Activated CD8-positive, alpha-beta T cell treated with anti-CD3 and anti-CD28 coated beads for 36 hours (primary cell): ENCODE data around the gene SEC22C. TPM values are rescaled to one million over a fixed set of nuclear protein-coding genes. Genes with fewer than 3 reads are reported as not detected.
A peak's percentile ranks its signal among the peaks of the same experiment; 100 is the strongest.
"Not testable (repeated sequence)": the region's sequence is repeated elsewhere in the genome, so short reads cannot be mapped to it uniquely, and the experiment has no call there.

Experiments used
- ATAC-seq: fragments of 200-7000 bp; cut with Tn5 transposase; one replicate; pipeline ENCODE4 v1.10.0; 2021; ENCODE audit warnings: mild to moderate bottlenecking, moderate library complexity
- CTCF ChIA-PET: fragments of 350-600 bp; sonication (Branson Sonifier 250); formaldehyde crosslinking; loops from one replicate; lab custom pipeline; 2021; ENCODE audit warnings: antibody characterized with exemption; lab: Charles Lee
- POLR2A ChIA-PET: fragments of 350-600 bp; sonication (Branson Sonifier 250); formaldehyde crosslinking; loops from one replicate; lab custom pipeline; 2021; ENCODE audit warnings: antibody characterized with exemption; lab: Charles Lee
- DNase-seq: peaks from one replicate; pipeline ENCODE4 v3.0.0-alpha.2; 2020
- H3K27ac Mint-ChIP-seq: one replicate; pipeline ENCODE4 v1.8.0; 2021; ENCODE audit warnings: mild to moderate bottlenecking, mixed read lengths
- H3K27me3 Mint-ChIP-seq: one replicate; pipeline ENCODE4 v1.8.0; 2021; ENCODE audit warnings: mixed read lengths
- H3K36me3 Mint-ChIP-seq: one replicate; pipeline ENCODE4 v1.8.0; 2021; ENCODE audit warnings: low read depth, mixed read lengths
- H3K4me1 Mint-ChIP-seq: one replicate; pipeline ENCODE4 v1.8.0; 2021; ENCODE audit warnings: low read depth, mixed read lengths
- H3K4me3 Mint-ChIP-seq: one replicate; pipeline ENCODE4 v1.8.0; 2021; ENCODE audit warnings: mild to moderate bottlenecking, moderate library complexity, mixed read lengths
- H3K9me3 Mint-ChIP-seq: one replicate; pipeline ENCODE4 v1.8.0; 2021; ENCODE audit warnings: mixed read lengths
- CTCF ChIP-seq: fragments of 200-600 bp; IDR thresholded peaks from one replicate; pipeline ENCODE4 v1.8.0; 2022; ENCODE audit warnings: antibody characterized with exemption, mild to moderate bottlenecking
- intact Hi-C: fragments of 100-400 bp; cut with micrococcal nuclease; formaldehyde crosslinking; loops from one replicate; pipeline ENCODE4 v1.10.0; 2022
- total RNA-seq, 2 experiments: library from RNA; stranded (reverse); gene quantifications; one replicate each; pipeline ENCODE4 v1.2.3, GENCODE V29; 2021

Gene SEC22C
- total RNA-seq, 2 experiments from 2014 or later: 35.0 to 35.7 TPM

GRCh38 chr3:42562047-42562907 lies 19.5 kb downstream of the SEC22C start:
- H3K27me3 Mint-ChIP-seq: no peaks in the 10 kb centered on the region
- H3K9me3 Mint-ChIP-seq: no peaks in the 10 kb centered on the region
- no peak for TF ChIP-seq CTCF
- peak overlapping the region; percentile 78 for H3K27ac Mint-ChIP-seq
- intact Hi-C loops: no loop called here
- DNase-seq (no peak), ATAC-seq (no peak)
- peaks cover 10% of the 10 kb centered on the region for H3K4me1 Mint-ChIP-seq
- ChIA-PET CTCF (interaction anchor here (1.1 to 2.7 kb wide), 5 partner anchors 10 to 61 kb away, joined by 4 to 16 read pairs (median 5); no protein-coding TSS in a partner anchor), POLR2A (interaction anchor here (0.5 kb wide), 1 partner anchor 17 kb away, joined by 3 read pairs; no protein-coding TSS in a partner anchor)
- H3K36me3 Mint-ChIP-seq: peaks cover 32% of the 10 kb centered on the region
- no peak overlapping the region for H3K4me3 Mint-ChIP-seq

- POLR2A ChIA-PET: no interaction called here
- no peak overlapping the region for H3K27ac Mint-ChIP-seq
- H3K36me3 Mint-ChIP-seq: peaks cover 52% of the 10 kb centered on the region
- intact Hi-C loops: no loop called here
- H3K4me1 Mint-ChIP-seq: peaks cover 26% of the 10 kb centered on the region
- no peaks in the 10 kb centered on the region for H3K27me3 Mint-ChIP-seq
- peak; percentile 27 for DNase-seq
- H3K9me3 Mint-ChIP-seq: no peaks in the 10 kb centered on the region
- no peak overlapping the region for H3K4me3 Mint-ChIP-seq
- CTCF ChIA-PET: interaction anchor here (1.9 kb wide), 1 partner anchor 11 kb away, joined by 7 read pairs; no protein-coding TSS in a partner anchor
- no peak for ATAC-seq
- peak; percentile 18 for TF ChIP-seq CTCF
Observed at GRCh38 chr3:42557854-42558253, 23.9 kb downstream of the SEC22C start.

- peak overlapping the region; percentile 83 for H3K27ac Mint-ChIP-seq
- intact Hi-C loops, H3K27me3 Mint-ChIP-seq, CTCF ChIA-PET, POLR2A ChIA-PET, ATAC-seq, H3K4me3 Mint-ChIP-seq, H3K9me3 Mint-ChIP-seq, DNase-seq: not testable (repeated sequence)
- peaks cover 22% of the 10 kb centered on the region for H3K4me1 Mint-ChIP-seq
- H3K36me3 Mint-ChIP-seq: peaks cover 52% of the 10 kb centered on the region
Observed at GRCh38 chr3:42556817-42557216, 24.9 kb downstream of the SEC22C start.

GRCh38 chr3:42556089-42556632 lies 25.6 kb downstream of the SEC22C start:
- H3K36me3 Mint-ChIP-seq: peaks cover 50% of the 10 kb centered on the region
- TF ChIP-seq CTCF: no peak
- POLR2A ChIA-PET: no interaction called here
- intact Hi-C loops: no loop called here
- DNase-seq (peak; percentile 49), ATAC-seq (peak; percentile 98)
- CTCF ChIA-PET: interaction anchor here (1.0 kb wide), 1 partner anchor 9 kb away, joined by 3 read pairs; no protein-coding TSS in a partner anchor
- peak overlapping the region; percentile 83 for H3K27ac Mint-ChIP-seq
- no peak overlapping the region for H3K4me3 Mint-ChIP-seq
- H3K27me3 Mint-ChIP-seq: no peaks in the 10 kb centered on the region
- peaks cover 19% of the 10 kb centered on the region for H3K4me1 Mint-ChIP-seq
- H3K9me3 Mint-ChIP-seq: no peaks in the 10 kb centered on the region

- ATAC-seq (no peak), DNase-seq (no peak)
- intact Hi-C loops: no loop called here
- H3K27me3 Mint-ChIP-seq: no peaks in the 10 kb centered on the region
- H3K4me1 Mint-ChIP-seq: peaks cover 19% of the 10 kb centered on the region
- CTCF ChIA-PET: interaction anchor here (1.0 kb wide), 1 partner anchor 51 kb away, joined by 3 read pairs; no protein-coding TSS in a partner anchor
- no peaks in the 10 kb centered on the region for H3K9me3 Mint-ChIP-seq
- H3K36me3 Mint-ChIP-seq: peaks cover 38% of the 10 kb centered on the region
- TF ChIP-seq CTCF: no peak
- no peak overlapping the region for H3K4me3 Mint-ChIP-seq
- POLR2A ChIA-PET: no interaction called here
- H3K27ac Mint-ChIP-seq: no peak overlapping the region
Observed at GRCh38 chr3:42552830-42553229, 28.9 kb downstream of the SEC22C start.
